UCSD-AML1 (cell line): Measurements from ENCODE around the gene MYOF.

ENCODE experiments used
- DNase-seq: peaks from one replicate; lab custom pipeline; 2025; ENCODE audit not compliant: unreplicated experiment; lab: John Stamatoyannopoulos, UW

MYOF gene, protein sequence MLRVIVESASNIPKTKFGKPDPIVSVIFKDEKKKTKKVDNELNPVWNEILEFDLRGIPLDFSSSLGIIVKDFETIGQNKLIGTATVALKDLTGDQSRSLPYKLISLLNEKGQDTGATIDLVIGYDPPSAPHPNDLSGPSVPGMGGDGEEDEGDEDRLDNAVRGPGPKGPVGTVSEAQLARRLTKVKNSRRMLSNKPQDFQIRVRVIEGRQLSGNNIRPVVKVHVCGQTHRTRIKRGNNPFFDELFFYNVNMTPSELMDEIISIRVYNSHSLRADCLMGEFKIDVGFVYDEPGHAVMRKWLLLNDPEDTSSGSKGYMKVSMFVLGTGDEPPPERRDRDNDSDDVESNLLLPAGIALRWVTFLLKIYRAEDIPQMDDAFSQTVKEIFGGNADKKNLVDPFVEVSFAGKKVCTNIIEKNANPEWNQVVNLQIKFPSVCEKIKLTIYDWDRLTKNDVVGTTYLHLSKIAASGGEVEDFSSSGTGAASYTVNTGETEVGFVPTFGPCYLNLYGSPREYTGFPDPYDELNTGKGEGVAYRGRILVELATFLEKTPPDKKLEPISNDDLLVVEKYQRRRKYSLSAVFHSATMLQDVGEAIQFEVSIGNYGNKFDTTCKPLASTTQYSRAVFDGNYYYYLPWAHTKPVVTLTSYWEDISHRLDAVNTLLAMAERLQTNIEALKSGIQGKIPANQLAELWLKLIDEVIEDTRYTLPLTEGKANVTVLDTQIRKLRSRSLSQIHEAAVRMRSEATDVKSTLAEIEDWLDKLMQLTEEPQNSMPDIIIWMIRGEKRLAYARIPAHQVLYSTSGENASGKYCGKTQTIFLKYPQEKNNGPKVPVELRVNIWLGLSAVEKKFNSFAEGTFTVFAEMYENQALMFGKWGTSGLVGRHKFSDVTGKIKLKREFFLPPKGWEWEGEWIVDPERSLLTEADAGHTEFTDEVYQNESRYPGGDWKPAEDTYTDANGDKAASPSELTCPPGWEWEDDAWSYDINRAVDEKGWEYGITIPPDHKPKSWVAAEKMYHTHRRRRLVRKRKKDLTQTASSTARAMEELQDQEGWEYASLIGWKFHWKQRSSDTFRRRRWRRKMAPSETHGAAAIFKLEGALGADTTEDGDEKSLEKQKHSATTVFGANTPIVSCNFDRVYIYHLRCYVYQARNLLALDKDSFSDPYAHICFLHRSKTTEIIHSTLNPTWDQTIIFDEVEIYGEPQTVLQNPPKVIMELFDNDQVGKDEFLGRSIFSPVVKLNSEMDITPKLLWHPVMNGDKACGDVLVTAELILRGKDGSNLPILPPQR (N-terminal part only)

DNA sequence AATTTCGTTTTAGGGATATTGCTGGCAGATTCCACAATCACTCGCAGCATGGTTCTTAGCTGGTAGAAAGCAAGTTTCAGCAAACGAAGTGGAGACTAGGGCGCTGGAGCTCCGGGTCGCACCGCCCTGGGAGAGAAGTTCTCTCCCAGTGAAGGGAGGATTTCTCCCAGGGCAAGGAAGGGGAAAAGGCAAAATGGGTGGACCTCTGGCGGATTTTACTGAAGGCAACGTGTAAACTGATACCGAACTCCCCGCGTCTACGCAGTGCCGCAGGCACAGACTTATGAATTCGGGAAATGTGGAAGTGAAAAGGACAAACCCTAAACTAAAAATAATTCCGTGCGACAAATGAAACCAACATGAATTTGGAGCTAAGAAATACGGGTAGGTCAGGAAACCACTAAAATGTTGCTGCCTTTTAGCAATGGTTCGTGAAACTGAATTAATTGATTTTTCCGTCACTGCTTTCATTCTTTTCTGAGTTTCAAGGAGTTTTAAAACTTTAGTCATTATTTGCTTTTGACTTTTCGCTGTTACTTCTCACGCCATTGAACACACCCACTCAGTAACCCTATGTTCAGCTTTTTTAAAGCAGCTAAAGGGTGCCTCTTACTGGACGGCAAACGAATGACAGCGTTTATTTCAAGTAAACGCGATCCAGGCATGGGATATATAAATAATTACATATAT is at the start of gene MYOF:
Gene MYOF, minus strand, starts transcription at position 190 of the 690 bp plus-strand sequence. Its CDS starts 140 bp downstream, at position 50.
- peak; percentile 51 for DNase-seq

DNA sequence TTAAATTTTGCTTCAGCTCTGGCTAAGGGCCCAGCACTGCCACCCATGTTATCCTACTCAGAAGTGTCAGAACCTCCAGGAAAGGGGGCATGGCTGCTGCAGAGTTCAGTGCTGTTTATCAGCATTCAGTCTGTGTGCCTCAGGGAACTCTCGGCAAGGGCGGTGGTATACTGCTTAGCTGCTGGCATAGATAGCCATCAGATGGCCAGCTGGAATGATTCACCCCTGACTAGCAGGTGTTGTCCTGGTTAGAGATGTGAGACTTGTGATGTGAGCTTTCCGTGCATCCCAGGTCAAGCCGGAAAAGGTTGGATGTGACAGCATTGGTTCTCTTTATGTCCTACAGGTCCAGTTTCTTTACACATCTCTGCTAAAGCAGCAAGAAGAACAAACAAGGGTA is 36.4 kb upstream of the MYOF start:
- DNase-seq, result no peak

DNA sequence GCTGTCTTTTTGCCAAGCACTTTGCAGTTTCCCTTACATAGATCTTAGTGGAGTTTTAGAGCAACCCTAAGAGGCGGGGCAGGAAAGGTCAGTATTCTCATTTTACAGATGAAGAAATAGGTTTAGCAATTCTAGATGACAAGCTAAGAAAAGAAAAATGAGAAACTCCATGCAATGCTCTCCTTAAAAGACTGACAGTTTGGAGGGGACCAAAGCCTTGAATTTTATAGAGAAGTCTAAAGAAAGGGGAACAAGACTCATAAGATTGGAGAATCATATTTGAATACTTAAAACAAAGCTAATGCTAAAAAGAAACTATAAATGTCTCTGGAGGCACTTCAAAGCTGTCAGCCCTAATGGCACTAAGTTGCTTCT is 33.9 kb upstream of the MYOF start:
- no peak for DNase-seq

DNA sequence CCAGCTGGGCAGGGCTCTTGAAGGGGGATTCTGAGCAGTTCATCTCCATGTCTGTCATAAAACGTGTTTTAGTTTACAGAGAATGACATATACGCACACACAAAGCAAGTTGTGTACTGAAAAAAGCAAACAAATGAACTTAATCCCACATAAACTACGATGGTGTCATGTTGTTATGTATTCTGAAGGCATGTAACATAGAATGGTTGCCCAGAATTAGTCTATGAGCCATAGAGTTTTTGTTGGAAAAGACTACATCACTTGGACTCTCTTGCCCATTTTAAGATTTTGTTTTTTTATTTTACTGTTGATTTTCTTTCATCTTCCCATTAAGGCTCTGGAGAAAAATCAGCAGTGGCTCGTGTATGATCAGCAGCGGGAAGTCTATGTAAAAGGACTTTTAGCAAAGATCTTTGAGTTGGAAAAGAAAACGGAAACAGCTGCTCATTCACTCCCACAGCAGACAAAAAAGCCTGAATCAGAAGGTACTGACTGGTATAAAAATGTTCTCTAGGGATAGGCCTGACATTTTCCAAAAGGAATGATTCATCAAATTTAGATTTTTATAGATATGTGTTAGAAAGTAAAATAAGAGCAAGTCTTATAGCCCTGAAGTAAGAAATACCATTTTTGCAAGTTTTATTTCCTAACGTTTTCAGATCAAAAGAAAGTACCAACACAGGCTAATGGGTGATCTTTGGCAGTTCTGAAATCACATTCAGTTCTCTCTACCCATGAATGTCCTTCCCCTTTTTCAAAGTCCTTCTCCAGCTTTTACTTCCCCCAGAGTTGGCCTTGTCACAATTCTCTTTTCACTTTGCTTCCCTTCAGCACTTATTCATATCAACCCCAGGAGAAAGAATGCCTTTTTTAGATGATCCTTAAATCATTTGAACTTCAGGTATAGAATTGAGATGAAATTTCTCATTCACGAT is 33.2 kb upstream of the MYOF start:
- no peak for DNase-seq

DNA sequence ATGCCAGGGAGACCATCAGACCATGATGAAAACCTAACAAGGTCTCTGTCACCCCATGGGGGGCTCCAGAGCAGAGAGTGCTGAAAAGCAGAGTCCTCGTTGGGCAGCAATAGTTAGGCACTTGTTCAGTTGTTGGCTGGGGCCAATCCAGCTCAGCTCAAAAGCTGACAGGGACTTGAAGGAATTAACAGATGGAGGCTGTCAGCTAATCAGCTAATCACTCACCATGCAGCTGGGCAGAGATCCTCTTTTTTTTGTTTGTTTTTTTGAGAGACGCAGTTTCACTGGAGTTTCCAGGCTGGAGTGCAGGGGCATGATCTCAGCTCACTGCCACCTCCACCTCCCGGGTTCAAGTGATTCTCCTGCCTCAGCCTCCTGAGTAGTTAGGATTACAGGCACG is 32.4 kb upstream of the MYOF start:
- DNase-seq, result no peak

DNA sequence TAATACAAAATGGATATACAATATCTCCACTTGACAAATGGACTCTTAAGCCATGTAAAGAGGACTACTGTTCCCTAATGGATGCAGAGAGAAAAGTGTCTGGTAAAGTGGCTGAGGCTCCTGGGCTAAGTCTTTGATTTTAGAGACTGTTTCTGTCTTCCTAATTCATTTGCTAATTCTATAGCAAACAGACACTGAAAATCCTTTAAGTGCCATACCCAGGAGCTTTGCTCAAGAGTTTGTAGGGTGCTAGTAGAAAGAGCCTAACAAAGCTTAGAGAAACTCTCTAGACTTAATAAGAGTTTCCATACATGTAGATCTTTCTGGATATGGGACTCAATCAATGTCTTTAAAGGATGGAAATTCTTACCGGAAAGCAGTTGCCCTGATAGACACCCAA is 31.0 kb upstream of the MYOF start:
- DNase-seq, result no peak

DNA sequence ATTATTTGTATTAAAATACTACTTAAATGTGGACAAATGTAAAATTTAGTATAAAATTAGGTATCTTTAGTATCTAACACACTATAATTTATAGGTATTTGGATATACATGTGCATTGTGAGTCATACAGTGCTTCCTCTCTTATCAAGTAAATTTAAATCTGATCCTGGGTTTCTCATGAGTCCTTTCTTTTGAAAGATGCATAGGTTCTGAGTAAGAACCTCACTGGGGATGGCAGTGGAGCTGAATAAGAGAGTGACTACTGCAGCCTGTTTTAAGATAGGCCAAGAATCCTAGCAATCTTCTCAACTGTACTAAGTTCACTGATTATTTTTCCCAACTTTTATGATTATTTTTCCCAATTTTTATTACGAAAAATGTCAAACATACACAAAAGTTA is 30.4 kb upstream of the MYOF start:
- no peak for DNase-seq

DNA sequence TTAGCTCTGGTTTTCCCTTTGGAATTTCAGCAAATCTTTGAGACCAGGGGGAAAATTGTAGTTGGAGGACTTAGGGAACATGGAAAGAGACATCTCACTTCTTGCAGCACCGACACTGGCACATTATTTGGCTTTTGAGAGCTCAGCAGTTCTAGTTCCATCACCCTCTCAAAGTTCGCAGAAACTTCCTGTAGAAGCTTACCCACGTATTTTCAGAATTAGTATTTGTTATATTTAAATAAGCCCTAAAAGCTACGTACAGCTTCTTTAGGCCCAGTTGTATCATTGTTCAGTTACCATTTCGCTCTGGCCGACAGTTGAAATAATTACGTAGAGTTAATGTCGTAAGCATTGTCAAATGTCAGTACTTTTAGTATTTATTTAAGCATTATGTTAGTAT is 27.7 kb upstream of the MYOF start:
- no peak for DNase-seq

DNA sequence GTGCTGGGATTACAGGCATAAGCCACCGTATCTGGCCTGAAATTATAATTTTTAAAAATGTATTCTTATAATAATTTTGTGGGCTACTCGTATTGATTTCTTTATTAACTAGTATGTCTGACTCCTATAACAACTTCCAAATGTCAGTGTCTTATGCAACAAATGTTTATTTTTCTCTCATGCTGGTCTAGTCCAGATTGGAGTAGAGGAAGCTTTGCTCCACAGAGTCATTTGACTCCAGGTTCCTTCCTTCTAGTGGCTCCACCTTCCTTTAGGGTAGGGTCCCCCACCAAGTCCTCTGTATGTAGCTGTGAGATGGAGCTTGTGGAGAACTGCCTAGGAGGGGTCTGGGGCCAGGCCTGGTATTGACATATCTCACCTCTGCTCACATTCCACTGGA is 22.9 kb upstream of the MYOF start:
- no peak for DNase-seq

DNA sequence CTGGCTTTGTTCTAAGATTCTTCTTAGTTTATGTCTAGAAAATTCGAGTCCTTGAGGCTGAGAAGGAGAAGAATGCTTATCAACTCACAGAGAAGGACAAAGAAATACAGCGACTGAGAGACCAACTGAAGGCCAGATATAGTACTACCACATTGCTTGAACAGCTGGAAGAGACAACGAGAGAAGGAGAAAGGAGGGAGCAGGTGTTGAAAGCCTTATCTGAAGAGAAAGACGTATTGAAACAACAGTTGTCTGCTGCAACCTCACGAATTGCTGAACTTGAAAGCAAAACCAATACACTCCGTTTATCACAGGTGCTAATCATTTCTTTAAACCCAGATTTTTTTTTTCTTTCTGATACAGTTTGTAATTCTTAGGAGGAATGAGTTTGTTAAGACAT is 20.9 kb upstream of the MYOF start:
- DNase-seq, result no peak

DNA sequence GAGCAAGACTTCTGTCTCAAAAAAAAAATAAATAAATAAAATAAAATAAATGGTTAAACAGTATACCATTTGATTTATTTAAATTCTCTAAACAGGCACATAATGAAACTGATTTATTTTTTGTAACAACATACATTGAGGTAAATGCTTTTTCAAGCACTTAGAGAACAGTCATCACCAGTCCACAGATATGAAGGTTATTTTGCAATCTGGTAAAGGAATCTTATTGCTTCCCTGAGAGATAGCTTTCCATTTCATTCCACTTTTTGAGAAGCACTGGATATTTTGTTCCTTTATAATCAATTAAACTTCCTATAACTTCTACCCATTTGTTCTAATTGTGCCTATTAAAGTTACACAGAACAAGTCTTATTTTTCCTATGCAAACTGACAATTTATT is 19.5 kb upstream of the MYOF start:
- DNase-seq, result no peak

DNA sequence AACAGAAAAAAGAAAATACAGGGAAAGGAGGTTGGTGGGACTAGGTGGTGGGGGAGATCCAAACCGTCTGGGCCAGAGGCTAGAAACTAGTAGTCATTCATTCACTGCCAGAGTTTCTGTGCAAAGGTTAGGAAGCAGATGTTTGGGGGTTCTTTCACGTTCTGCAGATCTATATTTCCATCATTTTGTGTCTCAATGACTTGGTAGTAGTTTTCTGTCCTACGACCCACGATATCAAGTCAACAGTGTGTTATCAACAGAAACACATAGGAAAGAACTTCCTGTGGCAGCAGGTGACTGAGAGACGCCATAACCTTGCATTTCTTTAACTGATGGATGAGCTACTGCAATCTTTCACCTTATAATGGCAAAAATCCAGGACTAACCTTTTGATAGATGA is 16.0 kb upstream of the MYOF start:
- DNase-seq, result no peak

DNA sequence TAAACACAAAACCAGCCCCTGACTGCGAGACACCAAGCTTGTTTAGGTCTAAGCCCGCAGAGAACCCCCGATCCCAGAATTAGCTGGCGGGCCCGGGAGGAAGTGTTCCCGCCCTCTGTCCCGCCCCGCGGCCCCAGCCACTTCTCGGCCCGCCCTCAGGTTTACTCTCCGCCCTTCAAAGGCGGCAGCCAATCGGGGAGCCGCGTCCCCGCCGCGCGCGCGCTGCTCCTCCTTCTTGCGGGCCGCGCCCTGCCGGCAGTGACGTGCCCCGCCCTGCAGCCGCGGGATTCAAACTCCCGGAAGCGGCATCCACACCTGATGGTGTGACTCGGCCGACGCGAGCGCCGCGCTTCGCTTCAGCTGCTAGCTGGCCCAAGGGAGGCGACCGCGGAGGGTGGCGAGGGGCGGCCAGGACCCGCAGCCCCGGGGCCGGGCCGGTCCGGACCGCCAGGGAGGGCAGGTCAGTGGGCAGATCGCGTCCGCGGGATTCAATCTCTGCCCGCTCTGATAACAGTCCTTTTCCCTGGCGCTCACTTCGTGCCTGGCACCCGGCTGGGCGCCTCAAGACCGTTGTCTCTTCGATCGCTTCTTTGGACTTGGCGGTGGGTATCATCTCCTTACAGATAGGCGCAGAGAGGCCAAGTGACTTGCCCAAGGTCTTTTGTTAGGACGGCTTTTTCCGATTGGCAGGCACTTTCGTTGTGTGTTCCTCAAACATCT is 14.3 kb upstream of the MYOF start, which contains the start of gene CEP55:
Gene CEP55, plus strand, starts transcription at position 291 of the 720 bp plus-strand sequence. CDS start 3,440 bp downstream, outside the sequence.
- DNase-seq, result peak; percentile 93

DNA sequence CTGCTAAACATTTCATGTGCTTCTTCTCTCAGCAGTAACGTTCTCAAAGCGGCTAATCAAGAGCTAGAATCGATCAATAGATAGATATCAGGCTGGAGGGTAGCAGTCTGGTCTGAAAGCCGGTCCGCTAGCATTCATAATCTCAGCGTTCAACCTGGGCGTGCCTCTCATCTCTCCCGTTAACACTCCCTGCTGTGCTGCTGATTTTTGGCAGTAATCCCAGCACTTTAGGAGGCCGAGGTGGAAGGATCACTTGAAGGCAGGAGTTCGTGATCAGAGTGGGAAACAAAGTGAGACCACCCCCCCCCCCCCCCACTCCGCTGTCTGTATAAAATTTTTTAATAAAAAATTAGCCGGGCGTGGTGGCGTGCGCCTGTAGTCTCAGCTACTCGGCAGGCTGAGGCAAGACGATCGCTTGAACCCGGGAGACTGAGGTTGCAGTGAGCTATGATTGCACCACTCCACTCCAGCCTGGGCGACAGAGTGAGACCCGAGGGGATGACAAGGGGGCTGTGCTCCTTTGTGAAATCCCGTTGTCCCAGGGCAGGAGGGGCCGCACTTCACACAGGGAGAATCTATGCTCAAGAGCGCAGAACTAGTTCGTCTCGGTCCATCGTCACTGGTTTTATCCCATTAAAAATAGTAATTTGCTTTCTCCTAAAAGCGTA is 13.7 kb upstream of the MYOF start:
- DNase-seq, result no peak

DNA sequence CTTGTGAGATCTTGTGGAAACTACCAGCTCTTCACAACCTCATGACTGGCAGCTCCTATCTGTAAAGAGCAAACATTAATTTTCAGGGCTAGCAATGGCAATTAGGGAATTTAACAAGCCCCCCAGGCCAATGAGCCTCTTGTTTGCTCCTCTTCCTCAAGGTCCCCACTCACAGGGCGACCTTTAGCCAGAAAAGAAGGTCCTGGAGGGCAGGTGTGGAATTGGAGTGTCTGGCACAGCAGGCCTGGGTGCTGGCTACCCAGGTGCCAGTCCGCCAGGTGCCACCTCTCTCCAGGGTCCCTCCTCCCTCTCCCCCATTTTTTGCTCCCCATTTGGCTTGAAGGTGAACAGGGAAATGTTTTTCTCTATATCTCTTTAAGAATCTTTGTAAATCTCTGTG is 12.4 kb upstream of the MYOF start:
- no peak for DNase-seq

DNA sequence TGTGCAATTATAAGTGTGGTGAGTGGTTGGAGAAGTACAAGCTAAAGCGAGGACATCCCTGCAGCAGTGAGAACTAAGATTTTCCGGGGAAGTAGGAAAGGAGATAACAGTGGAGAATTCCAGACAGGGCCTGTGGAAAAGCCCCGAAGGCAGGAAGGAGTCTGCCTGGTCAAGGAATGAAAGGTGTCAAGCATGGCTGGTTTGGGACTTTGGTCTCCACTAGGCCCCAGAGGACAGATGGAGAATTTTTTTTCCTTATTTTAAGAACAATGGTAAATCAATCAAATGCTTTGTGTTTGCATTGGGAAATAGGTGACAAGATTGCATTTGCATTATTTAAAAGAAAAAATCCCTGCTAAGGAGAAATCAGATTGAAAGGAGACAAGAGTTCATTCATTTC is 11.0 kb upstream of the MYOF start:
- DNase-seq, result no peak

DNA sequence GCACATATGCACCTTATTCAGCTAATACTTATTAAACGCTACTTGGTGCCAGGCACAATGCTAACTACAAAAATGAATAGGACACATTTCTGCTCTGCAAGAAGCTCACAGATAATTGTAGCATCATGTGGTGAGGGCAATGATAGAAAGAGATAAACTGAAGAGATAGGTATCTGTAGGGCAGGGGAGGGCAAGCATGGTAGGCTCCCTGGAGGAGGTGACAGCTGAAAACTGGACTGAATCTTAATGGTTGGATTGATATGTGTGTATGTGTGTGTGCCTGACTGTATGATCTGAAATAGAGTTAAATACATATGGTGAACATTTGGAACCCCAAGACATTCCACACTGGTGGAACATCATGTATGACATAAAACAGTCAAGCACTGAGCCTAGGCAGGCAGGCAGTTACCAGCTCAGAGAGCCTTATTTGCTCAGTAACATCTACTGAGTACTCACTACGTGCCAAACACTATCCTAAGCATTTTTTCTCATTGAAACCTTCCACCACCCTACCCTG is 9.5 kb upstream of the MYOF start:
- no peak for DNase-seq

DNA sequence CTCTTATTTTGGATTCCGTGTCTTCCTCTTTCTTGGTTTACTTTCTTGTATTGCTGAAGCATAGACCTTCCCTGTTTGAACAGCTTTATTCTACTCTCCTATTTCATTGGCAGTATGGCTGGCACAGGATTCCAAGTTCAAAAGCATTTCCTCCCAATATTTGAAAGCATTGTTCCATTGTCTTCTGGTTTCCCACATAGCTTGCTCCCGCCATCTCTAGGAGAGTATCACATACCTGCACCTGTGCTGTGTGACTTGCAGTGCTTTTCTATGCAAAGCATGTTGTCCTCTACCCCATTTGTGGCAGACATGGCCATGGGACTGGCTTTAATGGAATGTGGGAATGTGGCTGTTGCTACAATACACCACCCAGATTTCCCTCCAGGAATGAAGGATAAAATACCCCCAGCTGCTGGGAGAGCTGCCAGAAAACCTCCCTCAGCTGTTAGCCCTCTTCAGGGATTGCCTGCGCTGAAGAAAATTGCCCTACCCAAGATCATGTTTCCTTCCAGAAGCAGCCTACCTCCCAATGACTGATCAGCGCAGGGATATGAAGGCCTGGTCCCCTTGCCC is 6.9 kb upstream of the MYOF start:
- no peak for DNase-seq
